ENCODE results near the gene SARDH.
A peak's percentile ranks its signal among the peaks of the same experiment; 100 is the strongest.
"Not testable (repeated sequence)": the region's sequence is repeated elsewhere in the genome, so short reads cannot be mapped to it uniquely, and the experiment has no call there.

The SARDH gene

DNA sequence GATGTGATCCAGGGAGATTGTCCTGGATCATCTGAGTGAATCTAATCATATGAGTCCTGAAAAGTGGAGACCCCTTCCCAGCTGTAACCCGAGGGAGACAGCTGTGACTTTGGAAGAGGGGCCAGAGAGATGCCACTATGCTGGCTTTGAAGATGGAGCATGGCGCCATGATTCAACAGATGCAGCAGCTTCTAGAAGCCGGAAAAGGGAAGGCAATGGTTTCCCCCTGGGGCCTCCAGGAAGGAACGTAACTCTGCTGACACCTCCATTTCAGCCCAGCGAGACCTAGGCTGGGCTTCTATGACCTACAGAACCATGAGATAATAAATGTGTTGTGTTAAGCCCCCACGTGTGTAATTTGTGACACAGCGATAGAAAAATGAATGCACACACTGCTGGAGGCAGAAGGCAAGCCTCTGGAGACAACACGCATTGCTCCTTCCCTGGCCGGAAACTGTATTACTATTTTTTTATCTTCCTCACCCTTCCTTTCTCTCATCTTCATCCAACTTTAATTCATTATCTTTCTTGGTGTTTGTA, 16.6 kb upstream of the SARDH start:
- no peak for DNase-seq

- DNase-seq: no peak
Measured at GRCh38 chr9:133754187-133754586, 16.0 kb upstream of the SARDH start.

DNA sequence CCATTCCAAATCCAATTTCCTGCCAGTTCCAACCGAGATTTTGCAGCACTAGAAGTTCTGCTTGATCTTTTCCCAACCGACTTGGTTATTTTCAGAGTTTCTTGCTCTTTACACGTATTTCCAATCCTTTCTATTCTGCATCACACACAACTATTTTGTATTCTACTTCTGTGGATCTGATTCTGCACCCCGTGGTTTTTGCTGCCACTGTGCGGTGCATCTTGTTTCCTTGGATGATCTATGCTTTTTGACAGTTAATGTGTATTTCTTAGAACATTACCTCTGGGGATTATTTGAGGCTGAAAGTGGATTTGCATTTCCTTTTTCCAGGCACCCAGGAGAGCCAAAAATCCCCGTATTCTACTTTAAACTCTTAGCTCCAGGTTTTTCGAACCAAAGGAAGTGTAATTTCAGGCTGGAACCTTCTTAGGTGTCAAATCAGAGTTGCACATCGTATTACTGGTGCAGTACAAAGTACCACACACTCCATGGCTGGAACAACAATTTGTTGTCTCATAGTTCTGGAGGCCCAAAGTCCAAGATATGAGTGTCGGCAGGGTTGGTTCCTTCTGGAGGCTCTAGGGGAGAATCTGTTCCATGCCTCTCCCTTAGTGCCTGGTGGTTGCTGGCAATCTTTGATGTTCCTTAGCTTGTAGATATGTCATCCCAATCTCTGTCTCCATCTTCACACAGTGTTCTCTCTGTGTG, 14.7 kb upstream of the SARDH start:
- no peak for DNase-seq

GRCh38 chr9:133750982-133751649, 13.0 kb upstream of the SARDH start:
- peak; percentile 15 for DNase-seq

DNA sequence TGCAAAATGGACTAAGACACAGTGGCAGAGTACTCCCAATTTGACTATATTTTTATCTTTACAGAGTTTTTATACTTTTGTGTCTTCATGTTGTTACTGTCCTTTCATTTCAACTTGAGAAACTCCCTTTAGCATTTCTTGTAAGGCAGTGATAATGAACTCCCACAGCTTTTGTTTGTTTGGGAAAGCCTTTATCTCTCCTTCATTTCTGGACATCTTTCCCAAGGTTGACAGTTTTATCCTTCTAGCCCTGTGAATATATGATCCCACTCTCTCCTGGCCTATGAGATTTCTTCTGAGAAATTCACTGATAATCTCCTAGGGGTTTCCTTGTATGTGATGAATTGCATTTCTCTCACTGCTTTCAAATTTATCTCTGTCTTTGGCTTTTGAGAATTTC, 9.2 kb upstream of the SARDH start:
- DNase-seq: no peak

- DNase-seq: not testable (repeated sequence)
Measured at GRCh38 chr9:133744528-133744927, 6.4 kb upstream of the SARDH start.

GRCh38 chr9:133742849-133743444, 4.8 kb upstream of the SARDH start:
- DNase-seq: peak; percentile 85

- DNase-seq: no peak
Measured at GRCh38 chr9:133742251-133742650, 4.1 kb upstream of the SARDH start.

GRCh38 chr9:133741716-133742115, 3.6 kb upstream of the SARDH start:
- no peak for DNase-seq

- DNase-seq: no peak
Measured at GRCh38 chr9:133740911-133741310, 2.8 kb upstream of the SARDH start.

GRCh38 chr9:133739408-133740280, 1.5 kb upstream of the SARDH start:
- DNase-seq: no peak

GRCh38 chr9:133738640-133739225, 581 bp upstream of the SARDH start:
- no peak for DNase-seq

- no peak for DNase-seq
Measured at GRCh38 chr9:133737071-133737773, 930 bp downstream of the SARDH start.

GRCh38 chr9:133735931-133736330, 2.2 kb downstream of the SARDH start:
- DNase-seq: no peak

DNA sequence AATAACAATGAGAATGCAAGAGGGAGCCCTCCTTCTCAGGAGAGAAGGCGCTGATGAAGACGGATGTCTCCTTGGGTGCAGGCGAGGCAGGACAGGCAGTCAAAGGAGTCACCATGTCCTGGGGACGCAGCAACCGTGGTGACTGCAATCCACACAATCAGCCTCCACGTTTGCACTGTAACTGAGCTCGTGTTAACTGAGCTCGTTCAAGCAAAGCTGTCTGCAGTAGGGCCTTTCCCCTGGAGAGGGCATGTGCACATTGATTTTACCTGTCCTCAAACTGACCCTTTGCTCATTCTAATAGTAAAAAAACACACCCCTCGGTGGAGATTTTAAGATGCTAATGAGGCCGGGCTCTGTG, 2.8 kb downstream of the SARDH start:
- no peak for DNase-seq

DNA sequence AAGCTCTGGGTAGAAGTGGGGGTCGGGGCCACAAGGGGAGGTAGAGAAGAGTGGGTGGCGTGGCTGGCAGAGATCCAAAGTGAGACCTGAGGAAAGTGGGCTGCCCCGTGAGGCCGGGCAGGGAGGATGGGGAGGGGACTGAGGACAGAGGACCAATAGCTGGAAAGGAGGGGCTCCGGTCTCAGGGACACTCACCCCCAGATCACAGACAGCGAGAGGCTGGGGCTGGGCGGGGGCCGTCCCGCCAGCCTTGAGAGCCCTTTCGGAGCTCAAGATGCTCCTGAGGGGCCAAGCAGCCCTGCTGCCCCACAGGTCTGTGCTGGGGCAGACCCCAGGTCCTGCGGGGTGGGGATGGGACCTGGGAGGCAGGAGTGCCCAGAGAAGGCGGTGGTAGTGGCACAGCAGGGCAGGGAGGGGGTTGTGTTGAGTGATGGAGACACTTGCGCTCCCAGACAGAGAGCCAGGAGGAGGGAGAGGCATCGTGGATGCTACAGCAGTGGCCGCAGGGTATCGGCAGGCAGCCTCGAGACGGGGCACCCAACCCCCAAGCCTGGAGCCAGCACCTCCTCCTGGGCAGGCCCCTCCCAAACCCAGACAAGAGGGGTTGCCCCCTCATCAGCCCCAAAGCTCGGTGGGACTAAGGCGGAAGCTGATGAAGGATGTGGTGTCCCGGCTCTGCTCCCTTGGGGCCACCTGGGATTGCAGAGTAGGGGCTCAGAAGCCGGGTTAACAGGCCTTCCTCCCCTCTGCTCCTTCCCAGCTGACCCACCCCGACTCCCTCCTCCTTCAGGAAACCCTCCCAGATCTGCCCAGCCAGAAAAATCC, 3.4 kb downstream of the SARDH start:
- DNase-seq: no peak

- no peak for DNase-seq
Measured at GRCh38 chr9:133733796-133734533, 4.2 kb downstream of the SARDH start.

DNA sequence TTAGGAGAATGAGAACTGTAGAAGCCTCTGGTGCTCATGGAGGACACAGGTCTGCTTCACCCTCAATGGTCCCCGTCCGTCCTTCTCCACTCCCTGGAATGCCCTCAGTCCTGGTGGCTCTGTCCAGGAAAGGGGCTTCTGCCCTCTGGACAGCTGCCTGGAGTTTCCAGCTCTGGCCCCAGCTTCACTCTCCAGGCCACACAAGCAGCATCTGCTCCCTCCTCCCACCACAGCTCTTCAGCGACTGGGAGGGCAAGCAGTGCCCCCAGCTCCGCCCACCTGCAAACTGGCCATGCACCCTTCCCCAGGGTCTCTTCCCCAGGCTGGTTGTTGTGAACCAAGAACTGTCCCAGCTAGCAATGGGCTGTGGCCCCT, 4.7 kb downstream of the SARDH start:
- DNase-seq: no peak

GRCh38 chr9:133732639-133733408, 5.3 kb downstream of the SARDH start:
- DNase-seq: no peak
